Raji (cell line): Measurements from ENCODE around the gene SLC1A2.

Experiments used
- POLR2A ChIP-seq: IDR thresholded peaks from 2 replicates; pipeline ENCODE4 v1.6.1; 2011; ENCODE audit warnings: low read depth, low read length, control low read depth; ENCODE audit not compliant: insufficient read depth

Gene SLC1A2

DNA sequence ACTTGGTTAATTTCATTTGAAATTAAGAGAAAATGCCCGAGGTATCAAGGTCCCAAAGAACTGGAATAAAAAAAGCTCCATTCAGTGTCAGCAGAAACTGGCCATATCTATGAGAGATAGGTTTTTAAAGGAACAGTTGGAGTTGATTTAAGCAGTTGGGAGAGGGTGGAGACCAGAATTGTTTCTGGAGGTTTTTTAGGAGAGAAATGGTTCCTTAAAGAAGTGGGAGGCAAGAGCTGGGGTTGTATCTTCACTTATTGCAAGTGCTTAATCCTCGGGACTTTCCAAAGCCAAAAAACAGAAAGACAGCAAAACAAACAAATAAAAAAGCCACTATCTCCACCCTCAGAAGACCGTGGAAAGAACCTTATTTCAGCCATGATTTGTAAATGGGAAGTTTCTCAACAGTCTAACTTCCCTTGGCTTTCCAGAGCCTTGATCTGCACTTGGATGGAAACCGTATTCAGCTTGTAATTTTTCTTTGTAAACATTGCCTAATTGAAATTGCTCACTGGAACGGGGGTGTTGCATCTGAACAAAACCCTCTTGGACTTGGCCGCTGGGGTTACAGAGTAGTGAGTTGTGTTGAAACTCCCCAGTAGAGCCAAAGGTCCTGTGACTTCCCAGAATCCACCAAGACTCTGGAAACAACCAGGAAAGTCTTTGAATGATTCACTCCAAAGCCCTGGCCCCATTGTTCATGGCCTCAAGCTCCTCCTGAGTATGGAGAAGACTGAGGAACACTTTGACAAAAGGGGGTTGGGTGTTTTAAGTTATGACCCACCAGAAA is 115.6 kb downstream of the SLC1A2 start:
- no peak for TF ChIP-seq POLR2A

DNA sequence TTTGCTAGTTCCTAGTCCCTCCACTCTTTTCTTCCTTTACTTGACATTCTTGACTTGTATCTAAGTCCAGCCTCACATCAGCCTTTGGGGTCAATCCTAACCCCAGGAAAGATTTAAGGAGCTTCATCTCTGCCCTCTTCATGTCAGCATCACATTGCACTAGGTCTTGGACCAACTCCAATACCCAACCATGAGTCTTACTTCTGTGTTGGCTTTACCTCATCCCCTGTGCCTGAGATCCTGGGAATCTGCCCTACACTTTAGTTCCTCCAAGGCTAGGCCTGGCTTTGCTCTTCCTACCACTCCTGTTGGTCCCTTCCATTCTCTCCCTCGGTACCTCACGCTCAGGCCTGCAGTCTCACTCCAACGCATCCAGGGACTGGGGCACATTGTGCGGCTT is 117.0 kb downstream of the SLC1A2 start:
- TF ChIP-seq POLR2A, result no peak

GRCh38 chr11:35298369-35298768 is 121.0 kb downstream of the SLC1A2 start:
- no peak for TF ChIP-seq POLR2A

- no peak for TF ChIP-seq POLR2A
Observed at GRCh38 chr11:35295751-35296150, 123.6 kb downstream of the SLC1A2 start.

DNA sequence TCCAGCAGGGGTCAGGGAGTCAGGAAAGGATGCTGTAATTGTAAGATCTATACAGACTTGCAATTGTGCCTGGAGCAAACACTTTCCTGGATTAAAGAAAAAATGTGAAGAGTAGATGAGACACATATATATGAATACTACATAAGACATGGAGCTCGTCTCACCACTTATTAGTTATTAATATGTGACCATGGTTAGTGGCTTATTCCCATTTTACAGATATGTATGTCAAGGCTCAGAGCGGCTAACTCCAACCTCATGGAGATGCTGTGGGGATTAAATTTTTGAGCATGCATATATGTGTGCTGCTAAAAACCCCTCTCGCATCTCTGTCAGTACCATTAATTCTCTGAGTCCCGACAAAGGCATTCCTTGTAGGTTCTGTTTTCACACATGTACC is 125.7 kb downstream of the SLC1A2 start:
- TF ChIP-seq POLR2A, result no peak

GRCh38 chr11:35293035-35293434 is 126.3 kb downstream of the SLC1A2 start:
- TF ChIP-seq POLR2A, result no peak

DNA sequence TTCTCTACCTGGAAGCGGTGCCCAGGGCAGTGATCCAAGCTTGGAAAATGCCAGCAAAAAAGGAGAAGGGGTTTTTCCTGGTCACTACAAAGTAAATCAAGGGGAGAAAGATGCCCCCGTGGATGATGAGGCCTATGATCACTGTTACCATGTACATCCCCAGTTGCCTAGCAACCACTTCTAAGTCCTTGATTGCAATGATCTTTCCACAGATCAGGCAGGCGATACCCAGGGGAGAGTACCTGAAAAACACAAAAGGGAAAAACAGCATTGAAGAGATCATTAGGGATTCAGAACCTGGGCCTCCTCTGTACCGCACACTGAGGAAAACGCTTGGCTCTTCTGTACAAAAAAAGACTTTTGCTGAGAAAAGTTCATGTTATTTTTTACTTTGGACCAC is 127.1 kb downstream of the SLC1A2 start:
- no peak for TF ChIP-seq POLR2A

GRCh38 chr11:35290876-35291275 is 128.5 kb downstream of the SLC1A2 start:
- no peak for TF ChIP-seq POLR2A

DNA sequence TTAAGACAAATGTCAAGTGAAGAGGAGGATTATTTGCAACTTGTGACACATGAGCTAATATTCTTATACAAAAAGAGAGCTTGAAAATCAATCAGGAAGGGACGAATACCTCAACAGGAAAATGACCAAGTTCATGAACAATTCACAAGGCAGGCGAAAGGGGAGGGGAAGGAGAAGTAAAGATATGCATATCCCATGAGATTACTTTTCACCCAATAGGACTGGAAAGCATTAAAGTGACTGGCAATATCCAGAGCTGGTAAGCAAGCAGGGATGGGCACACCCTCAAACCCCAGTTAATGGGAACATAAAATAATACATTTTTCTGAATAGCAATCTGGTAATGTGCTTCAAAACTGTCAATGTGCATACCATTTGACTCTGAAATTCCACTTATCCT is 129.5 kb downstream of the SLC1A2 start:
- TF ChIP-seq POLR2A, result no peak

- TF ChIP-seq POLR2A, result no peak
Observed at GRCh38 chr11:35288817-35289541, 130.4 kb downstream of the SLC1A2 start.

GRCh38 chr11:35288309-35288708 is 131.0 kb downstream of the SLC1A2 start:
- no peak for TF ChIP-seq POLR2A

GRCh38 chr11:35287344-35287890 is 131.9 kb downstream of the SLC1A2 start:
- no peak for TF ChIP-seq POLR2A

DNA sequence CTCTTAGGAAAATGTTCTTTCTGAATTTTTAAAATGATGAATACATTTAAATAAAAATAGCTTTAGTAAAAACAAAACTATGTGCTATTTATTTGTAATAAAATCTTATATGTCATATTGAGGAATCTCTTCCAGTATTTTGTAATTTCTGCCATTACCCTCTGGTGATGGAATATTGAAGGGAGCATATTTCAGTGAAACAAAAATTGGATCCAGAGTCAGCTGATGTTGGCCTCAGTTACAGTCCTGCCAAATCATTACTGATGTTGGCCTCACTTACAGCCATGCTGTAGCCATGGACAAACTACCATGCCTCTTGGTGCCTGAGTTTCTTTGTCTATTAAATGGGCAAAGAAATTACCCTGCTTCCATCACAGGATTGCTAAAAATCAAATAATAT is 133.2 kb downstream of the SLC1A2 start:
- no peak for TF ChIP-seq POLR2A

- no peak for TF ChIP-seq POLR2A
Observed at GRCh38 chr11:35285471-35285870, 133.9 kb downstream of the SLC1A2 start.

DNA sequence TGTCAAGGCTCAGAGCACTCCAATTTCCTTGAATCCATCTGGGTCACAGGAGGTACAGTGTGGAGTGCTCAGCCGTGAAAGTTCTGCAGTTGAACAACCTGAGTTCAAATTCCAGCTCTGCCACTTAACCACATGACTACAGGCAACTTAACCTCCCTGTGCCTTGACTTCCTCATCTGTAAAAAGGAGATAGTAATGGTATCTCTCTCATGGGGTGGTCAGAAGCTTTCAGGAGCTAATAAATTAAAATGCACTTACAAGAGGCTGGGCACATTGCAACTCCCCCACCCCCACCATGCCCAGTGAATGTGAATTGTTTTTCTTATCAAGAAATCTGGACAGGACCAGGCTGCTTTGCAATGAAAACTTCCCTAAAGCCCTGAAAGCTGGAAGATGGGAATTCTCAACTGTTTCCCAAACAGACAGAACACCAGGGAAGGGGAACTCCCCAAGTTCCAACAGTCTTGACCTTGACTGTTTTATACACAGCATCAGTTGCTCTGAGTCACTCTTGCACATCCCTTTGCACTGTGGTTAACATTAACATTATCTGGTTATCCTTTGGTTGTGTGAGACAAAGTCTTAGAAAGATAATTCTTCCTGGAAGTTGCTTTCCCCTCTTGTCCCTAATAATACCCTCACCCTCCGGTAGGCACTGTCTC is 137.0 kb downstream of the SLC1A2 start:
- no peak for TF ChIP-seq POLR2A

DNA sequence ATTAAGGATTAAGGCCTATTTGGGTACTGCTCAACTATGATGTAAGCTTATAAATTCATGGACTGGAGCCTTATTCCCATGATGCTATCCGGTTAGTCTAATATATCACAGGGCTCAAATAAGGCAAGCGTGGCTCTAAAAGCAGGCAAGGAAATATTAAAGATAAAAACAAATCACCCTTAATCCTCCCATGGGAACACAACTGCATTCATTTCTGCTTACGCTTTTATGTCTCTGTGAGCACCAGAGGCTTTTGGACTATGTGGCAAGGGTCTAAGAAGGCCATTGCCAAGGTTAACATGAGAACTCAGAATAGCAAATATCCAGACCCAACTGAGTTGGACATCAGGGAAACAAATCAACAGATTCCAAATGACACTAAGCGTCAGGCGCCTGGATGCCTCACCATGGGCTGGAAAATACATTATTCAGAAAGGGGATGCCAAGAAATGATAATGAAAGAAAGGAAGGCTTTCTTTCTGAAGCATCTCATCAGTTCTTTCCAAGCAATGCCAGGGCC is 138.1 kb downstream of the SLC1A2 start:
- TF ChIP-seq POLR2A, result no peak

DNA sequence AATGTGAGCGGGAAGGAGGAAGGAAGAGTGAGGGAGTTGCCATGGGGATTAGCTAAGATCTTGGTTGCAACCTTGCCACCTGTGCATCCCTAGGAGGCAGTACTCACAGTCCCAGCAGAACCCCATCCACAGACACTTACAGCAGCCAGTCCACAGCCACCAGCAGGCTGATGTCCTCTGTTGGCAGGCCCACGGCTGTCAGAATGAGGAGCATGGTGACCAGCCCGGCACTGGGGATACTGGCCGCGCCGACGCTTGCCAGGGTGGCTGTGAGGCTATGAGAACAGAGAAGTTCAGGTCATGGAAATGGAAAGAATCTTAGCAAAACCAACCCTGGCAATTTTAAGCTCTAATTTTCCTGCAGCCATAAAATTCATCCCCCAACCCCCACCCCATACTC is 138.6 kb downstream of the SLC1A2 start:
- TF ChIP-seq POLR2A, result no peak
